Endothelial cell of umbilical vein (primary cell): Measurements from ENCODE around the gene ZNF740. TPM values are rescaled to one million over a fixed set of nuclear protein-coding genes. Genes with fewer than 3 reads are reported as not detected.

Experiments
- BruUV-seq: library from RNA; stranded (reverse); fragments of 400-500 nt; replicated peaks from 2 replicates; lab custom pipeline; 2021; lab: Mats Ljungman, UMichigan
- CTCF ChIA-PET: fragments of 300-600, 350-600 bp; sonication (Branson Sonifier 250); formaldehyde crosslinking; loops from one replicate; lab custom pipeline; 2021; ENCODE audit warnings: antibody characterized with exemption, inconsistent platforms; lab: Charles Lee
- POLR2A ChIA-PET: fragments of 300-600, 350-600 bp; sonication (Branson Sonifier 250); formaldehyde crosslinking; loops from one replicate; lab custom pipeline; 2021; ENCODE audit warnings: antibody characterized with exemption, inconsistent platforms; lab: Charles Lee
- DNase-seq: peaks from one replicate; pipeline ENCODE4 v3.0.0-alpha.2; 2011; ENCODE audit warnings: low read depth, low spot score
- FAIRE-seq: peaks from 2 replicates; lab custom pipeline; 2011; peaks lifted over from hg19 to GRCh38; lab: Jason Lieb, UNC
- H2AFZ ChIP-seq: 2 replicates; pipeline ENCODE4 v1.6.0; 2012; ENCODE audit warnings: low read depth, low read length, control low read depth, inconsistent platforms
- H3K27ac ChIP-seq: 2 replicates; pipeline ENCODE4 v1.5.1; 2011; ENCODE audit warnings: low read depth, mild to moderate bottlenecking, control low read depth, low read length, moderate library complexity; ENCODE audit not compliant: insufficient read depth
- H3K27me3 ChIP-seq, 2 experiments: 2 replicates each; pipeline versions ENCODE4 v1.6.0 to v1.6.1; 2011; ENCODE audit warnings: low read length in 2 of 2, mixed read lengths in 1 of 2; ENCODE audit not compliant: control insufficient read depth in 2 of 2, insufficient read depth in 2 of 2
- H3K36me3 ChIP-seq, 2 experiments: 2 replicates in 1 of 2; 3 replicates in 1 of 2; pipeline ENCODE4 v1.5.1; 2011; ENCODE audit warnings: low read length in 2 of 2, mild to moderate bottlenecking in 1 of 2, moderate library complexity in 1 of 2; ENCODE audit not compliant: control insufficient read depth in 2 of 2, insufficient read depth in 2 of 2; ENCODE audit errors: extremely low read depth in 1 of 2
- H3K4me1 ChIP-seq: 3 replicates; pipeline ENCODE4 v1.5.1; 2011; ENCODE audit warnings: mild to moderate bottlenecking, low read length; ENCODE audit not compliant: control insufficient read depth, insufficient read depth; ENCODE audit errors: extremely low read depth
- H3K4me2 ChIP-seq: 2 replicates; pipeline ENCODE4 v1.6.1; 2011; ENCODE audit warnings: low read length, control low read depth, mixed read lengths; ENCODE audit not compliant: insufficient read depth
- H3K4me3 ChIP-seq, 3 experiments: fragments of 200-600 bp in 1 of 3; sonication (generic), shearing (Covaris generic) in 1 of 3; replicated peaks in 1 of 3; 2 replicates each; pipeline ENCODE4 v1.5.1; 2011 to 2016; ENCODE audit warnings: control low read depth in 3 of 3, low read length in 3 of 3, mild to moderate bottlenecking in 2 of 3, inconsistent platforms in 1 of 3, low read depth in 1 of 3, moderate library complexity in 1 of 3; ENCODE audit not compliant: insufficient read depth in 1 of 3
- H3K79me2 ChIP-seq: 2 replicates; pipeline ENCODE4 v1.6.0; 2012; ENCODE audit warnings: low read length, inconsistent platforms; ENCODE audit not compliant: control insufficient read depth, insufficient read depth
- H3K9ac ChIP-seq: replicated peaks from 2 replicates; pipeline ENCODE3; 2011; ENCODE audit warnings: low read length, control low read depth; ENCODE audit not compliant: insufficient read depth; ENCODE audit errors: extremely low read depth
- H3K9me1 ChIP-seq: replicated peaks from 3 replicates; pipeline ENCODE4 v1.6.0; 2011; ENCODE audit warnings: mild to moderate bottlenecking, low read length; ENCODE audit not compliant: control insufficient read depth, insufficient read depth; ENCODE audit errors: extremely low read depth
- H3K9me3 ChIP-seq: replicated peaks from 2 replicates; pipeline ENCODE4 v1.5.1; 2012; ENCODE audit warnings: low read length, inconsistent platforms; ENCODE audit not compliant: control insufficient read depth, insufficient read depth
- H4K20me1 ChIP-seq: replicated peaks from 2 replicates; pipeline ENCODE3; 2011; ENCODE audit warnings: mild to moderate bottlenecking, low read length; ENCODE audit not compliant: control insufficient read depth, insufficient read depth; ENCODE audit errors: extremely low read depth
- EZH2 ChIP-seq: IDR thresholded peaks from 2 replicates; pipeline ENCODE4 v1.6.1; 2012; ENCODE audit warnings: borderline replicate concordance, low read depth, mild to moderate bottlenecking, moderate library complexity, low read length, inconsistent platforms; ENCODE audit not compliant: severe bottlenecking
- JUN ChIP-seq: IDR thresholded peaks from 2 replicates; pipeline ENCODE4 v1.6.1; 2011; ENCODE audit warnings: borderline replicate concordance, low read depth; ENCODE audit not compliant: insufficient read length, insufficient read depth
- POLR2A ChIP-seq: IDR thresholded peaks from 2 replicates; pipeline ENCODE4 v1.6.1; 2012; ENCODE audit warnings: low read depth, mild to moderate bottlenecking, control low read depth, low read length
- dilution Hi-C: fragments of 300-500 bp; cut with MboI; formaldehyde crosslinking; loops from one replicate; pipeline ENCODE4 v1.15.0; 2019; ENCODE audit warnings: low sequenced_read_pairs; ENCODE audit not compliant: extremely low pct_ligation_motif_present
- intact Hi-C: fragments of 100-400 bp; cut with micrococcal nuclease; formaldehyde crosslinking; loops from one replicate; pipeline ENCODE4 v1.10.0; 2022
- polyA plus RNA-seq, 4 experiments: library from polyadenylated mRNA; depleted of rRNA in 3 of 4; stranded (reverse) in 3 of 4; unstranded in 1 of 4; fragments of >200 nt; gene quantifications; 2 replicates each; pipeline versions ENCODE4 v1.2.1 to v1.2.3, GENCODE V29; 2011 to 2012; ENCODE audit warnings: missing spikeins in 1 of 4
- total RNA-seq: library from RNA; stranded (reverse); gene quantifications from 2 replicates; pipeline ENCODE4 v1.2.3, GENCODE V29; 2021

ZNF740 gene
- total and polyA plus RNA-seq, 2 donors (not counting 3 experiments of a cell fraction or from before 2014, with no cell fraction given) = 10.5 to 38.1 TPM

DNA sequence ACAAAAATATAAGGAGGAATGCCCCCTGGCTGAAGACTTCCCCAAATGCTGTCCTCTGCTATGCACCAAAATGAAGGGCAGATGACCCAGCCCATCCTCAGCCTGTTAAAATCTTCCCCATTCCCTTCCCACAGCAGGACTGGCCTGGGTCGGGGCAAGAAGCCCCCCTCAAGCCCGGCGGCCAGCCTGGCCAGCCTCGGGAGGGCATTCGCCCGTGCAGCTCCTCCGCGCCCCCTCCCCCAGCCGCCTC is 51.1 kb downstream of the ZNF740 start:
- H3K4me3 ChIP-seq = peak overlapping the region in 2 of 3 experiments; percentile 17 to 53
- H3K9me3 ChIP-seq = no peaks in the 10 kb centered on the region
- no TSS peak for BruUV-seq
- peak overlapping the region; percentile 64 for H3K4me2 ChIP-seq
- peaks cover 12 to 20% of the 10 kb centered on the region in 2 experiments for H3K27me3 ChIP-seq
- FAIRE-seq = no peak
- no peaks in the 10 kb centered on the region for H4K20me1 ChIP-seq
- no peaks in the 10 kb centered on the region for H3K79me2 ChIP-seq
- dilution Hi-C loops (no loop called here), intact Hi-C loops (no loop called here)
- TF ChIP-seq POLR2A (no peak), EZH2 (peak; percentile 53)
- ChIA-PET CTCF (interaction anchor here (0.5 kb wide), 1 partner anchor 34 kb away, joined by 3 read pairs; no protein-coding TSS in a partner anchor), POLR2A (no interaction called here)
- no peaks in the 10 kb centered on the region for H3K9me1 ChIP-seq
- DNase-seq = no peak
- no peaks in the 10 kb centered on the region for H3K36me3 ChIP-seq
- H2AFZ ChIP-seq = peak overlapping the region; percentile 57
- H3K9ac ChIP-seq = peak overlapping the region; percentile 23
- no peak overlapping the region for H3K27ac ChIP-seq
- H3K4me1 ChIP-seq = no peaks in the 10 kb centered on the region

DNA sequence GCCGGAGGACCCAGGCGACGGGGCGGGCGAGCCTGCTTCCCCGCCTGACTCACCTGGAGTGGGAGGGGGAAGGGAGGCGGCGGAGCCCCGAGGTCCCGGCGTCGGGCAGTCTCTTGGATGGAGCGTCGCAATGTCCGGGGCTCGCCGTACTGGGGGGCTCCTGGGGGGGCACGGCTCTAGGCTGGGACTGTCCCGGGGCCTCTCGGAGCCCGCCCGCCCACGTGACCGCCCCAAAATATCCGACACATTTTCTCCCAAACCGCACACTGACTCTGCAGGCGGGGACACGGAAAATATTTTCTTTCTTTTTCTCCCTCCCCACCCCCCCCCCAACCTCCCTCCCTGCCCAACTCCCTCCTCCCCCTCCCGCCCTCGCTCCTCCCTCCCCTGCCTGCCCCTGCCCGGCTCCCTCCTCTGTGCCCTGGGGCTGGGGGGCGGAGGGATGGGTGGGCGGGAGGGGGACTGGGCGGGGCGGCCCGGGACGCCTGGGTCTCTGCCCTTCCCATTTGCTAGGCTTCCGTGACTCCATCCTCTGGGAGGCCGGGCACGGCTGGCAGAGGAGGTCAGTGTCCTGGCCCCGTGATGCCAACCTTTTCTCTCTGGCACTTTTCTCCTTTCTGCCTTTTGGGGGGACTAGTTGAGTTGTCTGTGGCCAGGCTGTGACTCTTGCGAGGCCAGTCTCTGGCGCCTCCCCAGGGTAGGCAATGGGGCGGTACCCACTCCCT is 51.6 kb downstream of the ZNF740 start, which contains the start of gene RARG:
RARG (minus strand) TSS at position 289 of the 725 bp plus-strand sequence. CDS start 4,664 bp downstream, outside the sequence.
- peak within 1 kb of the TSS; percentile 64 for H3K4me2 ChIP-seq
- H3K4me3 ChIP-seq = peak within 1 kb of the TSS in 2 of 3 experiments; percentile 17 to 53
- ChIA-PET POLR2A (no interaction called here), CTCF (interaction anchor here (0.5 kb wide), 1 partner anchor 34 kb away, joined by 3 read pairs; no protein-coding TSS in a partner anchor)
- TF ChIP-seq JUN (no peak), EZH2 (peak; percentile 10)
- intact Hi-C loops = no loop called here
- no peaks in the 10 kb centered on the region for H3K9me1 ChIP-seq
- no peaks in the 10 kb centered on the region for H3K4me1 ChIP-seq
- peaks cover 16 to 22% of the 10 kb centered on the region in 2 experiments for H3K27me3 ChIP-seq
- dilution Hi-C loops = no loop called here
- no peaks in the 10 kb centered on the region for H4K20me1 ChIP-seq
- H2AFZ ChIP-seq = peak within 1 kb of the TSS; percentile 57
- DNase-seq (no peak), FAIRE-seq (no peak)
- no TSS peak for BruUV-seq
- H3K79me2 ChIP-seq = no peaks in the 10 kb centered on the region
- no peak within 1 kb of the TSS for H3K27ac ChIP-seq
- no peaks in the 10 kb centered on the region for H3K36me3 ChIP-seq
- H3K9me3 ChIP-seq = no peaks in the 10 kb centered on the region
- H3K9ac ChIP-seq = peak within 1 kb of the TSS; percentile 23
